Osteocyte (in vitro differentiated cells): ENCODE measurements around the gene FNDC11. TPM values are rescaled to one million over a fixed set of nuclear protein-coding genes. Genes with fewer than 3 reads are reported as not detected.

ENCODE experiments used
- DNase-seq: peaks from one replicate; pipeline ENCODE4 v3.0.0; 2021; ENCODE audit warnings: mixed read lengths; ENCODE audit not compliant: unreplicated experiment; ENCODE audit errors: extremely low spot score
- H3K27ac Mint-ChIP-seq: one replicate; pipeline ENCODE4 v1.8.0; 2021; ENCODE audit warnings: mild to moderate bottlenecking, mixed read lengths; ENCODE audit not compliant: unreplicated experiment
- H3K27me3 Mint-ChIP-seq: one replicate; pipeline ENCODE4 v1.8.0; 2021; ENCODE audit warnings: mixed read lengths; ENCODE audit not compliant: unreplicated experiment
- H3K36me3 Mint-ChIP-seq: one replicate; pipeline ENCODE4 v1.8.0; 2021; ENCODE audit warnings: mixed read lengths; ENCODE audit not compliant: unreplicated experiment
- H3K4me1 Mint-ChIP-seq: one replicate; pipeline ENCODE4 v1.8.0; 2021; ENCODE audit warnings: mixed read lengths; ENCODE audit not compliant: unreplicated experiment
- H3K4me3 Mint-ChIP-seq: one replicate; pipeline ENCODE4 v1.8.0; 2021; ENCODE audit warnings: mild to moderate bottlenecking, moderate library complexity, mixed read lengths; ENCODE audit not compliant: unreplicated experiment
- H3K9me3 Mint-ChIP-seq: one replicate; pipeline ENCODE4 v1.8.0; 2021; ENCODE audit warnings: mixed read lengths; ENCODE audit not compliant: unreplicated experiment
- total RNA-seq: library from RNA; stranded (reverse); gene quantifications from 2 replicates; pipeline ENCODE4 v1.2.1, GENCODE V29; 2021
- TF ChIP-seq, protein P1 (sequence below): fragments of 200-600 bp; sonication (generic); IDR thresholded peaks from 2 replicates; pipeline ENCODE4 v1.5.0; 2021; ENCODE audit warnings: antibody characterized with exemption, mild to moderate bottlenecking, moderate library complexity

Gene FNDC11
- total RNA-seq, 1 donor from 2014 or later: 0.13 TPM

DNA sequence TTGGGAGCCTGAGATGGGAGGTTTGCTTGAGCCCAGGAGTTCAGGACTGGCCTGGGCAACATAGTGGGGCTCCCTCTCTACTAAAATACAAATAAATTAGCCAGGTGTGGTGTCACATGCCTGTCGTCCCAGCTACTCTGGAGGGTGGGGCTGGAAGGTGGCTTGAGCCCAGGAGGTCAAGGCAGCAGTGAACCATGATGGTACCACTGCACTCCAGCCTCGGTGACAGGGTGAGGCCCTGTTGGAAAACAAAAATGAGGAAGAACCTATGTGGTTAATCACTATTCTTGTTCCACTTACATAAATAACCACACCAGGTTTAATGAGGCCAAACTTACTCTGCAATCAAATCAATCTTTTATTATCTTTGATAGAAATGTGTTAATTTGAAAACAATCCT is 28.0 kb upstream of the FNDC11 start:
- TF ChIP-seq, protein P1, sequence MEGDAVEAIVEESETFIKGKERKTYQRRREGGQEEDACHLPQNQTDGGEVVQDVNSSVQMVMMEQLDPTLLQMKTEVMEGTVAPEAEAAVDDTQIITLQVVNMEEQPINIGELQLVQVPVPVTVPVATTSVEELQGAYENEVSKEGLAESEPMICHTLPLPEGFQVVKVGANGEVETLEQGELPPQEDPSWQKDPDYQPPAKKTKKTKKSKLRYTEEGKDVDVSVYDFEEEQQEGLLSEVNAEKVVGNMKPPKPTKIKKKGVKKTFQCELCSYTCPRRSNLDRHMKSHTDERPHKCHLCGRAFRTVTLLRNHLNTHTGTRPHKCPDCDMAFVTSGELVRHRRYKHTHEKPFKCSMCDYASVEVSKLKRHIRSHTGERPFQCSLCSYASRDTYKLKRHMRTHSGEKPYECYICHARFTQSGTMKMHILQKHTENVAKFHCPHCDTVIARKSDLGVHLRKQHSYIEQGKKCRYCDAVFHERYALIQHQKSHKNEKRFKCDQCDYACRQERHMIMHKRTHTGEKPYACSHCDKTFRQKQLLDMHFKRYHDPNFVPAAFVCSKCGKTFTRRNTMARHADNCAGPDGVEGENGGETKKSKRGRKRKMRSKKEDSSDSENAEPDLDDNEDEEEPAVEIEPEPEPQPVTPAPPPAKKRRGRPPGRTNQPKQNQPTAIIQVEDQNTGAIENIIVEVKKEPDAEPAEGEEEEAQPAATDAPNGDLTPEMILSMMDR: no peak

DNA sequence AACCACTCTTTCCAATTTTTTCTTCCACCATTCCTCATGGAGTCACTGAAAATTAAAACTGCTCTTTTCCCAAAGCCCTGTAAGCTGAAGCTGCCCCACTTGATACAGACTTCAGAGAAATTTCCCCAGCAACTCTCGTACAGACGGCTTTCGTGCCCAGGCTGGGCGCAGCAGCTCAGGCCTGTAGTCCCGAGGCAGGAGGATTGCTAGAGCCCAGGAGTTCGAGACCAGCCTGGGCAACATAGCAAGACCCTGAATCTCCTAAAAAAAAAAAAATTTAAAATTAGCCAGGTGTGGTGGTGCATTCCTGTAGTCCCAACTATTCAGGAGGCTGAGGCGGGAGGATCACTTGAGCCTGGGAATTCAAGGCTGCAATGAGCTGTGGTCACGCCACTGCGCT is 26.8 kb upstream of the FNDC11 start:
- Mint-ChIP-seq H3K9me3 (no peaks in the 10 kb centered on the region), H3K4me3 (no peak overlapping the region), H3K4me1 (peaks cover 6% of the 10 kb centered on the region), H3K27ac (no peak overlapping the region), H3K27me3 (no peaks in the 10 kb centered on the region), H3K36me3 (peaks cover 11% of the 10 kb centered on the region)
- DNase-seq: no peak
- TF ChIP-seq, protein P1: no peak

More for the DNA sequence above, 28.0 kb upstream of the FNDC11 start:
- H3K4me1 Mint-ChIP-seq: peaks cover 9% of the 10 kb centered on the region
- no peak overlapping the region for H3K27ac Mint-ChIP-seq
- H3K9me3 Mint-ChIP-seq: no peaks in the 10 kb centered on the region
- no peaks in the 10 kb centered on the region for H3K27me3 Mint-ChIP-seq
- no peak for DNase-seq
- H3K36me3 Mint-ChIP-seq: peaks cover 11% of the 10 kb centered on the region
- H3K4me3 Mint-ChIP-seq: no peak overlapping the region

DNA sequence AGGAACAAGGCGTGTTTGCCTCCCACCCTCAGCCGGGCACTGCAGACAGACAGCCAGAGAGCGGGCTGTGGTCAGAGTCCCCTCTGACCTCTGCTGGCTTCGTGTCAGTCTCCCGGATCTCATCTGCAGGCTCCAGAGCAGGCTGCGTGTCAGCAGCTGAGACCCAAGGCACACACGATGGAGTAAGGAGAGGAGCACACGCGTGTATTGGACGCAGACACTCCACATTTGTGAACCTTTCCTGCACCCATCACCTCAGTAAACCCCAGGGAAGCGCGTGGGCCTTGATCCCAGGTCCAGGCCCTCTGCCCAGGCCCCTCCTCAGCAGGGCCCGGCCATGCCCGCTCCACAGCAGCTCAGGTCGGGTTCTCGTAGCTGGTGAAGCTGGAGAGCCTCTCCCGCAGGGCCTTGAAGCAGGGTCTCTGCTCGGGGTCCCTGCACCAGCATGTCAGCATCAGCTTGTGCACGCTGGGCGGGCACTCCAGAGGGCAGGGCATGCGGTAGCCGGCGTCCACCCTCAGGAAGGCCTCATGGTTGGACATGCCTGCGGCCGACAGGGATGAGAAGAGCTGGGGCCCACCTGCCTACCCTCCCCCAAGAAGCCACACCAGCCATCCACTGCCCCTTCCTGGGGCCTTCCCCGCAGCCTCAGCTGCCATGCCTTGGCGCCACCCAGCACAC is 24.6 kb upstream of the FNDC11 start:
- Mint-ChIP-seq H3K27me3 (no peaks in the 10 kb centered on the region), H3K4me1 (no peaks in the 10 kb centered on the region), H3K27ac (no peak overlapping the region), H3K4me3 (no peak overlapping the region), H3K9me3 (no peaks in the 10 kb centered on the region), H3K36me3 (no peaks in the 10 kb centered on the region)
- no peak for DNase-seq
- TF ChIP-seq, protein P1: no peak

DNA sequence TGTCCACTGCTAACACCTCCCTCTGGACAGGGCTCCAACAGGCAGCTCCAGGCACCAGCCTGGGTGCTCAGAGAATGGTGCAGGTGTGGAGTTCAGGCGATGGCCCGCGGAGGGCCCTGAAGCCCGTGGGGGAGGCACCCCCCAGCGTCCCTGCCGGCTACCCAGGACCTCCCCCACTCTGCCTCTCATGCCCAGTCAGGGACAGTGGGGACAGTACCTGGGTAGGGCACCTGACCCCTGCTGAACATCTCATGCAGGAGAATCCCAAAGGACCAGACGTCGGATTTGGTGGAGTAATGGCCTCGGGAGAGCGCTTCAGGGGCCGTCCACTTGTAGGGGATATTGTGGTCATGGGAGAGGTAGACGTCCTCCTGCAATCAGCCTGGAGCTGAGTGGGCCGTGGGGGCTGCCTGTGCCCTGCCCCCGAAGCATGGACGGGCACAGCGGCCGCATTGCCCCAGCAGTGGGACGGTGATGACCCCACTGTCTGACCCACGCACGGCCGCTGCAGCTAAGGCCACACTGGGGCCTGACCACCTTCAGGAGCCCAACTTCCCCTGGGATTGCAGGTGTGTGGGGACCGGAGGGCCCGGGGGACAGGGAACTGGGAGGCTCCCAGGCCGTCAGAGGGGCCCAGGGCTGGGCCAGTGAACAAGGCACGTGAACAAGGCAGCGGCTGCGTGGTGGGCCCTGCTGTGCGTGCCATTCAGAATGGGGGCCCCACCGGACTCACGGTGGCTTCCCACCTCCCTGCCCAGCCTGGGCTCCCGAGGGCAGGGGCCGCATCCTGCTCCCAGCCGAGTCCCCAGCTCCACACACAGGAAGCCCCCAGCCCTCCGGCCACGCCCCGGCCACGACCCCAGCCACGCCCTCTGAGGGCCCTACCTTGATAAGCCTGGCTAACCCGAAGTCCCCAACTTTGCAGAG is 23.8 kb upstream of the FNDC11 start:
- Mint-ChIP-seq H3K4me3 (no peak overlapping the region), H3K9me3 (no peaks in the 10 kb centered on the region), H3K4me1 (no peaks in the 10 kb centered on the region), H3K36me3 (no peaks in the 10 kb centered on the region), H3K27me3 (no peaks in the 10 kb centered on the region), H3K27ac (no peak overlapping the region)
- no peak for DNase-seq
- TF ChIP-seq, protein P1: no peak

DNA sequence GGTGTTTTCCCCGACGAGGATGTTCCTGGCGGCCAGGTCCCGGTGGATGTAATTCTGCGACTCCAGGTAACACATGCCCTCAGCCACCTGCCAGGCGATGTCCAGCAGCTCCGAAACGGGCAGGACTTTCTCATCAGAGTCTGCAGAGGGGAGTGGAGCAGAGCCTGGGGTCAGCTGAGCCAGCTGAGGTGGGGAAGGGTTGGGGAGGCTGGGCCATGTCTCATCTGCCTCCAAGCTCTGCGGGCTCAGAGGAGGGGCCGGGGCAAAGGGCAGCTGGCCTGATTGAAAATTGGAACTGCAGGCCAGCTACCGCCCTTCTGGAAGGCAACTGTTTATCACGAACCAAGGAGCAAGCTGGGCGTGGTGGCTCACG is 23.2 kb upstream of the FNDC11 start:
- no peaks in the 10 kb centered on the region for H3K36me3 Mint-ChIP-seq
- no peak for DNase-seq
- no peak overlapping the region for H3K4me3 Mint-ChIP-seq
- H3K27ac Mint-ChIP-seq: no peak overlapping the region
- TF ChIP-seq, protein P1: no peak
- no peaks in the 10 kb centered on the region for H3K9me3 Mint-ChIP-seq
- H3K27me3 Mint-ChIP-seq: no peaks in the 10 kb centered on the region
- no peaks in the 10 kb centered on the region for H3K4me1 Mint-ChIP-seq
